ENCODE data around the gene C5orf58.
A peak's percentile ranks its signal among the peaks of the same experiment; 100 is the strongest.

C5orf58 gene

DNA sequence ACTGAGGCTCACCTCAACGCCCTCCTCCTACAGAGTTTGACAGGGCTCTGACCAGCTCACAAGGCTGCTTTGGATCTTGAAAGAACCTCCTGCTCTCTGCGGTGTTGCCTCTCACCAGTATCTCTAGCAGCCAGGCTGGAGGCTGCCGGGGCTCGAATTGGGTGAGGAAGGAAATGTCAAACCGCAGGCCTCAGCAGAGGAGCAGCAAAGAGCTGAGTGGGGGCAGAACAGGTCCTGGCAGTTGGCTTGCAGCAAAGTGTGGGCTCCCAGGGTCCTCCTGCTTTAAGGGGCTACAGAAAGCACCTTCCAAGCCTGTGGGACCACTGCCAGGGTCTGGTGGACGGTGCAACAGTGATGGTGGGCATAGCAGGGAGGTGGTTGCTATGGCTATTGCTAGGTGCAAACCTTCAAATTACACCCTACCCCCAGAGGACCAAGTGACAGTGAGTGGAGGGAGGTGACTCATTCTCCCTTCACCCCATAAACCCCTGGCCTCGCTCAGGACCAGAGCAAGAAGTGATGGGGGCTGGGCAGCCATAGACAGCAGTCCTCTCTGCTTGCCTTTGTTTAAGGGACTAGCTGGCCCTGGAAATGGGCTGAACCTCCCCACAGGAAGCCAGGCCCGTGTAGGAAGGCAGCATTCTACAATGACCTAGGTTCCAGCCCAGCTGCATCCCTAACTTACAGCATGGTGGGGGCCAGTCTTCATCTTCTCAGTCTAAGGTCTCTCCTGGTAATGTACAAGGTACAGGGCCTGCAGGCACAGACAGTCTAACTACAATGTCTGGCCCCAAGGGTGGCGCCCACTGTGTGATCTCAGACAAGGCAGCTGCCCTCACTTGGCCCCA lies 46.0 kb downstream of the C5orf58 start:
- Mint-ChIP-seq H3K4me3 (peak overlapping the region; percentile 72), H3K27ac (peak overlapping the region; percentile 99), H3K9me3 (no peaks in the 10 kb centered on the region), H3K4me1 (peaks cover 99% of the 10 kb centered on the region), H3K36me3 (peaks cover 100% of the 10 kb centered on the region)
- peak; percentile 88 for ATAC-seq
- peak; percentile 67 to 92 for DNase-seq (ENCODE audit: low spot score in 2 of 2)

- Mint-ChIP-seq H3K4me3 (peak overlapping the region; percentile 72), H3K36me3 (peaks cover 100% of the 10 kb centered on the region), H3K9me3 (no peaks in the 10 kb centered on the region), H3K4me1 (peaks cover 99% of the 10 kb centered on the region), H3K27ac (peak overlapping the region; percentile 99)
- DNase-seq (ENCODE audit: low spot score in 2 of 2) (no peak), ATAC-seq (peak; percentile 0)
These were observed 46.7 kb downstream of the C5orf58 start for GRCh38 chr5:170279459-170279817.

DNA sequence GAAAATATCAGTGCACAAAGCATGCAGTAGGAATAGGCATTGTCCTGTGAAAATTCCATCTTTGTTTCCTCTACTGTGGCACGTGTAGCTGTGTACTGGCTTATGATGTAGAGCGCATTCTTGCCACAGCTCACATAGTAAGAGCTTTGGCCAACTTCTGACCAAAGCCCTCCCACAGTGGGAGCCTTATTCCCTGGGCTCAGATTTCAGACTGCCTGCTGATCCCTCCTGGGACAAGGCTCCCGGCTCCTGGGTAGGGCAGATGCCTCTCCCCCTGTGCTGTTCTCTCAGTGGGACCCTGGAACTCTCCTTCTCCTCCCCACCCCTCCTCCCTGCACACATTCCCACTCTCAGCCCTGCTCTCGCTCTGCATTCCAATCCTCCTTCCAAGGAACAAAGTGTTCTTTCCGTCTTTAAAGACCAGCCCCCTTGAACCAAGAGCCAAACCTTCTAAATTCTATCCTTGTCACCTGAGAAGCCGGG lies 47.3 kb downstream of the C5orf58 start:
- H3K27ac Mint-ChIP-seq = peak overlapping the region; percentile 99
- peaks cover 100% of the 10 kb centered on the region for H3K4me1 Mint-ChIP-seq
- ATAC-seq (no peak), DNase-seq (ENCODE audit: low spot score in 2 of 2) (no peak)
- peak overlapping the region; percentile 72 for H3K4me3 Mint-ChIP-seq
- H3K9me3 Mint-ChIP-seq = no peaks in the 10 kb centered on the region
- peaks cover 100% of the 10 kb centered on the region for H3K36me3 Mint-ChIP-seq

GRCh38 chr5:170283296-170283695 lies 50.5 kb downstream of the C5orf58 start:
- H3K4me1 Mint-ChIP-seq = peaks cover 100% of the 10 kb centered on the region
- H3K27ac Mint-ChIP-seq = peak overlapping the region; percentile 99
- peaks cover 100% of the 10 kb centered on the region for H3K36me3 Mint-ChIP-seq
- ATAC-seq (no peak), DNase-seq (ENCODE audit: low spot score in 2 of 2) (no peak)
- H3K9me3 Mint-ChIP-seq = no peaks in the 10 kb centered on the region
- H3K4me3 Mint-ChIP-seq = peak overlapping the region; percentile 72

GRCh38 chr5:170284231-170284630 lies 51.4 kb downstream of the C5orf58 start:
- Mint-ChIP-seq H3K9me3 (no peaks in the 10 kb centered on the region), H3K4me1 (peaks cover 100% of the 10 kb centered on the region), H3K36me3 (peaks cover 100% of the 10 kb centered on the region), H3K4me3 (peak overlapping the region; percentile 72), H3K27ac (peak overlapping the region; percentile 99)
- ATAC-seq (no peak), DNase-seq (ENCODE audit: low spot score in 2 of 2) (no peak)

DNA sequence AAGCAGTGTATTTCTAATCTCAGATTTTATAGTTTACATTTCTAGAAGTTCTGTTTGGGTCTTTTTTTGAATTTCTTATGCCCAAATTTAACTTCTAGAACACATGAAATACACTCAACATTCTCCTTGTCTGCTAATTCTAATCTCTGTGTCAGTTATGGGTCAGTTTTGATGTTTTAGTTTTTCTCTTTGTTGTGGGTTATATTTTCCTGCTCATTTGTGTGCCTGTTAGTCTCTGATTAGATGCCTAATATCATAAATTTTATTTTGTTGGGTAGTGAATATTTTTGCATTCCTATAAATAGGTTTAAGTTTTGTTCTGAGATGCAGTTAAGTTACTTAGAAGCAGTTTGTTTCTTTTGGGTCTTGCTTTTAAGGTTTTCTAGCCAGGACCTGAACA lies 52.4 kb downstream of the C5orf58 start:
- Mint-ChIP-seq H3K36me3 (peaks cover 100% of the 10 kb centered on the region), H3K9me3 (no peaks in the 10 kb centered on the region), H3K4me1 (peaks cover 100% of the 10 kb centered on the region), H3K27ac (peak overlapping the region; percentile 99), H3K4me3 (peak overlapping the region; percentile 72)
- no peak for ATAC-seq
- no peak for DNase-seq (ENCODE audit: low spot score in 2 of 2)

GRCh38 chr5:170286386-170286925 lies 53.7 kb downstream of the C5orf58 start:
- Mint-ChIP-seq H3K9me3 (no peaks in the 10 kb centered on the region), H3K27ac (peak overlapping the region; percentile 99), H3K4me3 (peak overlapping the region; percentile 72), H3K4me1 (peaks cover 100% of the 10 kb centered on the region), H3K36me3 (peaks cover 100% of the 10 kb centered on the region)
- ATAC-seq (no peak), DNase-seq (ENCODE audit: low spot score in 2 of 2) (no peak)

DNA sequence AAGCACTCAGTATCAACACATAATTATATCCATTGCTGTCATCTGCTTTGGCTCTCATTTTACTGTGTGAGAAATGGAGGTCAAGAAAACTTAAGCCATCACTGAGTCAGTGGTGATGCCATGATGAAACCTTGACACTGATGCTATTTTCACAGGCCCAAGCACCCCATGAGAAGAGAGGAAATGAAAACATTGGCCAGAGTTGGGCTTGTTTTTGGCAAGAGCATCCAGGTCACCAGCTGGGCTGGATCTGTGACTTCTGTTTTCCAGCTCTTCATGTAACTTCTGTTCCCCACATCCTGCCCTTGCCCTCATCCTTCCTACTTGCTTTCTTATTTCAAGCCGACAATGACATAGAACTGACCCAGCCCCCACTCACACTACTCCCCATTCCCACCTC lies 54.7 kb downstream of the C5orf58 start:
- Mint-ChIP-seq H3K4me1 (peaks cover 100% of the 10 kb centered on the region), H3K27ac (peak overlapping the region; percentile 99), H3K9me3 (no peaks in the 10 kb centered on the region), H3K36me3 (peaks cover 100% of the 10 kb centered on the region), H3K4me3 (peak overlapping the region; percentile 97)
- ATAC-seq (peak; percentile 66), DNase-seq (ENCODE audit: low spot score in 2 of 2) (no peak)

DNA sequence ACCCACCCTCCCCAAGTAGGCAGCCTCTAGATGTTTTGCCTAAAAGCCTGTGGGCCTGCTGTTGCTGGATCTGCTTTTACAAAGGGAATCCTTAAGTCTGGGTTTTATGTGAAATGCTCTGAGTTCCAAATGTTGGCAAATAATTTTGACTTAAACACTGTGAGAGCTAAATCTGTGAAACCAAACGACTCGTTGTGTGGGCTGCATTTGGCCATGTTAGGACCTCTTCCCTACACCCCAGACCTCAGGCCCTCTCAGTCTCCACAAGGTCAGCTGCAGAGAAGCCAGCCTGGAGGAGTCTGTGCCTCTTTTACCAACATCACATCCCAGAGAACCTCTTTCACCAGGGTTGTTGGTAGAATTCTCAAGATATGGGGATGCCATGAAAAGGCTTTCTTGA lies 55.4 kb downstream of the C5orf58 start:
- DNase-seq (ENCODE audit: low spot score in 2 of 2) (no peak), ATAC-seq (no peak)
- H3K9me3 Mint-ChIP-seq = no peaks in the 10 kb centered on the region
- H3K36me3 Mint-ChIP-seq = peaks cover 100% of the 10 kb centered on the region
- peak overlapping the region; percentile 97 for H3K4me3 Mint-ChIP-seq
- peaks cover 100% of the 10 kb centered on the region for H3K4me1 Mint-ChIP-seq
- peak overlapping the region; percentile 99 for H3K27ac Mint-ChIP-seq

DNA sequence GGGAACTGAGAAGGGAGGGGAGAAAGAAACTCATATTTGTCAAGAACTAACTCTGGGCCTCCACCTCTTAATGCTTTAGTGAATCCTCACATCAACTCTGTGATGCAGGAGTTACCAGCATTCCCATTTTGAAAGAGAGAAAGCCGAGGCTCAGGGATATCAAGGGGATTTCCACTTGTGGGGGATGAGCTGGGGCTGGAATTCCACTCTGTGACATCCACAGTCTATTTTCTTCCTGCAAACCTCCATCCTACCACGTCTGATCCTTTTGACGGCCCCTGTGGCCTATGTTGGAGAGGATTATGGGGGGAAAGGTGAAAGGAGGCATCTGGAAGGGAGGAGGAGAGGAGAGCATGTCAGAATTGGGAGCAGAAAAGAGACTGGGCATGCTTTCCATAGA lies 55.8 kb downstream of the C5orf58 start:
- H3K36me3 Mint-ChIP-seq = peaks cover 100% of the 10 kb centered on the region
- no peak for DNase-seq (ENCODE audit: low spot score in 2 of 2)
- no peaks in the 10 kb centered on the region for H3K9me3 Mint-ChIP-seq
- H3K4me1 Mint-ChIP-seq = peaks cover 100% of the 10 kb centered on the region
- no peak for ATAC-seq
- peak overlapping the region; percentile 97 for H3K4me3 Mint-ChIP-seq
- peak overlapping the region; percentile 99 for H3K27ac Mint-ChIP-seq

- Mint-ChIP-seq H3K4me1 (peaks cover 100% of the 10 kb centered on the region), H3K9me3 (no peaks in the 10 kb centered on the region), H3K4me3 (peak overlapping the region; percentile 97), H3K36me3 (peaks cover 100% of the 10 kb centered on the region), H3K27ac (peak overlapping the region; percentile 99)
- DNase-seq (ENCODE audit: low spot score in 2 of 2) (no peak), ATAC-seq (peak; percentile 19)
These were observed 56.3 kb downstream of the C5orf58 start for GRCh38 chr5:170289121-170289520.

DNA sequence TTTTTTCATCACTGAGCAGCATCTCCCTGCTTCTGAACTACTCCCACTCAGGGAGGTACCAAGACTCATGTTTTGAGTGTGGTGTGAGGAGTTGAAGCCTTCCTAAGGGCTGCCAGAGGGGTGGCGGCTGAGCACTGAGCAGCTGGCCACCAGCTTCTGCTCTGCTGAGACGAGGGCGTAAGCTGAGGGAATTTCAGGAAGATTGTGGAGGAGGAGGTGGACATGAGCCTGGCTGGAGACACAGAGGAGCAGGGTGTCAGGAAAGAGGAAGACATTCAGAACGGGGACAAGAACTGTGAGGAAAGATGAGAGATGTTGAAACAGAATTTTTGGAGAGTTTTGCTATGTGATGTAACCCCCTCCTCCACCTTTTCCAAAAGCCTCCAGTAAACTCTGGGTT lies 57.0 kb downstream of the C5orf58 start:
- DNase-seq (ENCODE audit: low spot score in 2 of 2) (no peak), ATAC-seq (peak; percentile 57)
- peaks cover 100% of the 10 kb centered on the region for H3K4me1 Mint-ChIP-seq
- H3K27ac Mint-ChIP-seq = peak overlapping the region; percentile 99
- H3K9me3 Mint-ChIP-seq = no peaks in the 10 kb centered on the region
- peak overlapping the region; percentile 97 for H3K4me3 Mint-ChIP-seq
- peaks cover 100% of the 10 kb centered on the region for H3K36me3 Mint-ChIP-seq

DNA sequence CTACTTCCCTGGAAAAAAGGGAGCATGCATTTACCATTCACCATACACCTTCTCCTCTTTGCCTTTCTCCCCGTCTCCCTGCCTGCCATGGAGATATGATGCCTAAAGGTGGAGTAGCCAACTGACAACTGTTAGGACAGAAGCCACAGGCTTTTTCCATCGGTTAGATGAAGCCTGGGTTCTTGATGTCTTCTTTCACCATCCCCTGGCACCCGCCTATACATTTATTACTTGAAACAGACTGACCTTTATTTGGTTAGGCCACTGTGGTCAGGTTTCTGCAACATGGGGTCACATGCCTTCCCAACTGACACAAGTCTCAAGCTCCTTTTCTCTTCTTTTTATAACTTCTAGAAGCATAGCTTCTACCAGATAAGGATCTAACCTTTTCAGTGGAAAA lies 57.7 kb downstream of the C5orf58 start:
- no peaks in the 10 kb centered on the region for H3K9me3 Mint-ChIP-seq
- H3K4me3 Mint-ChIP-seq = peak overlapping the region; percentile 97
- no peak for DNase-seq (ENCODE audit: low spot score in 2 of 2)
- no peak for ATAC-seq
- peaks cover 98% of the 10 kb centered on the region for H3K4me1 Mint-ChIP-seq
- H3K27ac Mint-ChIP-seq = peak overlapping the region; percentile 99
- peaks cover 100% of the 10 kb centered on the region for H3K36me3 Mint-ChIP-seq

DNA sequence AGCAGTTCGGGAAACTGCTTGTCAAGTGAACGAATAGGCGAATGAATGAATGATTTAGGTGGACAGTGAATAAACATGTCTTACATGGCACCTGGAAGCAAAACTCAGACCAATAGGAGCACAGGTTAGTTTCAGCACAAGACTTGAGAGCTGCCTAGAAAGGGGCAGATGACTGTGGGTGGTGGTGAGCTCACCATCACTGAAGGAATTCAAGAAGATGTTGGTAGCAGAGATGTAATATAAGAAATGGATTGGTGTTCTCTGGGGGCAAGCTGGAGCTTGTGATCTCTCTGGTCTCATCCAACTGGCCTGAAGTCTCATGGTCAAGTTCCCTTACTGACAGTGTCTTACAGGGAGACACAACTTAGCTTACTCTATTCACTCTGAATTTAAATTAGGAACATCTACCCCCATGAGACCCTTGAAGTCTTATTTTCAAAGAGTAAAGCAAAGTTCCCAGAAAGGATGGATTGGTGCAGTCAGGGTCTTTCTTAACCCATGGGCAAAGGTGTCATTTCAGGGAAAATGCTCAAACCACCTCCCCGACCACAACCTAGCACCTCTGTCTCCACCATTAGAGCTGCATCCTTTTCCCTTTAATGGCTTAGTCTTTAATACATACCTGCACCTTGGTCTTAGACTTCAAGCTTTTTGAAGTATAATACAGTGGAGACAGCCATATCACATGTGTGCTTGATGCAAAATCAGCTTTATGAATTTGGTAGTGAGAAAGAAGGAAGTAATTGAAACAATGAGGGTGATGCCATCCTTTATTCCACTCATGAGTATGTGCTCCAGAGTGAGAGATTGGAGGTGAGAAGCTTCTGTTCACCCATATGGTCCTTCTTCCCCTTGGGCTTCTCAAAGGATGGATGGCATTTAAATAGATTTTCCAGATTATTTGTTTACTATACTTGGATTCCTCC lies 59.7 kb downstream of the C5orf58 start:
- peaks cover 100% of the 10 kb centered on the region for H3K36me3 Mint-ChIP-seq
- no peak for DNase-seq (ENCODE audit: low spot score in 2 of 2)
- H3K9me3 Mint-ChIP-seq = no peaks in the 10 kb centered on the region
- H3K4me1 Mint-ChIP-seq = peaks cover 85% of the 10 kb centered on the region
- ATAC-seq = no peak
- peak overlapping the region; percentile 99 for H3K27ac Mint-ChIP-seq
- peak overlapping the region; percentile 97 for H3K4me3 Mint-ChIP-seq

- peak in 1 of 2 donors; percentile 86 for DNase-seq (ENCODE audit: low spot score in 2 of 2)
- peak; percentile 67 for ATAC-seq
- peaks cover 82% of the 10 kb centered on the region for H3K4me1 Mint-ChIP-seq
- H3K4me3 Mint-ChIP-seq = peak overlapping the region; percentile 97
- H3K36me3 Mint-ChIP-seq = peaks cover 100% of the 10 kb centered on the region
- H3K27ac Mint-ChIP-seq = peak overlapping the region; percentile 99
- H3K9me3 Mint-ChIP-seq = no peaks in the 10 kb centered on the region
These were observed 60.5 kb downstream of the C5orf58 start for GRCh38 chr5:170293273-170293672.
